WTC11 (cell line): Measurements from ENCODE around the gene CAMK2B. TPM values are rescaled to one million over a fixed set of nuclear protein-coding genes. Genes with fewer than 3 reads are reported as not detected.

Experiments
- ATAC-seq: fragments of 200-7000 bp; cut with Tn5 transposase; 2 replicates; pipeline ENCODE4 v1.10.0; 2021; ENCODE audit warnings: mild to moderate bottlenecking, moderate library complexity
- CTCF ChIA-PET: fragments of 300-600 bp; sonication (Branson Sonifier 250); formaldehyde crosslinking; loops from one replicate; lab custom pipeline; 2021; ENCODE audit warnings: antibody characterized with exemption; lab: Charles Lee
- POLR2A ChIA-PET: fragments of 350-600 bp; sonication (Branson Sonifier 250); formaldehyde crosslinking; loops from one replicate; lab custom pipeline; 2021; ENCODE audit warnings: antibody characterized with exemption; lab: Charles Lee
- DNase-seq: peaks from one replicate; pipeline ENCODE4 v3.0.0; 2021; ENCODE audit warnings: low spot score
- H3K27ac Mint-ChIP-seq: 2 replicates; pipeline ENCODE4 v1.8.0; 2021; ENCODE audit warnings: mixed read lengths
- H3K27me3 Mint-ChIP-seq: 2 replicates; pipeline ENCODE4 v1.8.0; 2021; ENCODE audit warnings: low read depth, mild to moderate bottlenecking, moderate library complexity, mixed read lengths
- H3K36me3 Mint-ChIP-seq: 2 replicates; pipeline ENCODE4 v1.8.0; 2021; ENCODE audit warnings: mixed read lengths
- H3K4me1 Mint-ChIP-seq: 2 replicates; pipeline ENCODE4 v1.8.0; 2022; ENCODE audit warnings: mixed read lengths
- H3K4me3 Mint-ChIP-seq: 2 replicates; pipeline ENCODE4 v1.8.0; 2021; ENCODE audit warnings: mild to moderate bottlenecking, moderate library complexity, mixed read lengths
- H3K9me3 Mint-ChIP-seq: 2 replicates; pipeline ENCODE4 v1.8.0; 2021; ENCODE audit warnings: mixed read lengths
- ATF1 ChIP-seq: sonication (generic); formaldehyde crosslinking; IDR thresholded peaks from 2 replicates; pipeline ENCODE4 v1.8.1; 2023; ENCODE audit warnings: mild to moderate bottlenecking, moderate library complexity, missing genetic modification reagents
- FOXJ3 ChIP-seq: sonication (generic); formaldehyde crosslinking; IDR thresholded peaks from 2 replicates; pipeline ENCODE4 v1.9.0; 2021; ENCODE audit warnings: missing genetic modification reagents, mild to moderate bottlenecking, borderline replicate concordance
- FOXP1 ChIP-seq: sonication (generic); formaldehyde crosslinking; IDR thresholded peaks from 2 replicates; pipeline ENCODE4 v1.8.0; 2022; ENCODE audit warnings: missing genetic modification reagents, mild to moderate bottlenecking, moderate library complexity, borderline replicate concordance
- GRHL2 ChIP-seq: fragments of 250-450 bp; sonication (Bioruptor Pico); IDR thresholded peaks from 2 replicates; pipeline ENCODE4 v1.8.0; 2022; ENCODE audit warnings: mild to moderate bottlenecking, moderate library complexity; ENCODE audit not compliant: insufficient replicate concordance, severe bottlenecking
- NR1H2 ChIP-seq: sonication (generic); formaldehyde crosslinking; IDR thresholded peaks from 2 replicates; pipeline ENCODE4 v1.9.0; 2021; ENCODE audit warnings: mild to moderate bottlenecking, moderate library complexity, missing genetic modification reagents
- TEAD1 ChIP-seq: sonication (generic); formaldehyde crosslinking; IDR thresholded peaks from 2 replicates; pipeline ENCODE4 v1.8.0; 2022; ENCODE audit warnings: mild to moderate bottlenecking, missing genetic modification reagents
- TP53 ChIP-seq: sonication (generic); formaldehyde crosslinking; IDR thresholded peaks from 2 replicates; pipeline ENCODE4 v1.8.1; 2023; ENCODE audit warnings: mild to moderate bottlenecking, missing genetic modification reagents
- ZNF219 ChIP-seq: sonication (generic); formaldehyde crosslinking; IDR thresholded peaks from 2 replicates; pipeline ENCODE4 v1.8.0; 2023; ENCODE audit warnings: missing genetic modification reagents, mild to moderate bottlenecking, borderline replicate concordance
- ZNF317 ChIP-seq: sonication (generic); formaldehyde crosslinking; IDR thresholded peaks from 2 replicates; pipeline ENCODE4 v1.8.1; 2023; ENCODE audit warnings: low read depth, mild to moderate bottlenecking, moderate library complexity, missing genetic modification reagents, borderline replicate concordance
- ZNF671 ChIP-seq: fragments of 250-450 bp; sonication (Bioruptor Pico); IDR thresholded peaks from 2 replicates; pipeline ENCODE4 v1.8.0; 2021; ENCODE audit warnings: mild to moderate bottlenecking
- total RNA-seq: library from RNA; stranded (reverse); gene quantifications from 3 replicates; pipeline ENCODE4 v1.2.3, GENCODE V29; 2021
- TF ChIP-seq, protein P1 (sequence below): sonication (generic); formaldehyde crosslinking; IDR thresholded peaks from 2 replicates; pipeline ENCODE4 v1.8.1; 2023; ENCODE audit warnings: mild to moderate bottlenecking, missing genetic modification reagents, moderate library complexity
- TF ChIP-seq, protein P2 (sequence below): fragments of 250-450 bp; sonication (Bioruptor Pico); IDR thresholded peaks from 2 replicates; pipeline ENCODE4 v1.9.0; 2021; ENCODE audit warnings: mild to moderate bottlenecking
- TF ChIP-seq, protein P3 (sequence below): sonication (generic); formaldehyde crosslinking; IDR thresholded peaks from 2 replicates; pipeline ENCODE4 v1.8.0; 2022; ENCODE audit warnings: mild to moderate bottlenecking, missing genetic modification reagents
- TF ChIP-seq, protein P4 (sequence below): sonication (generic); formaldehyde crosslinking; IDR thresholded peaks from 2 replicates; pipeline ENCODE4 v1.8.1; 2022; ENCODE audit warnings: low read depth, missing genetic modification reagents, borderline replicate concordance
- TF ChIP-seq, protein P5 (sequence below): fragments of 250-450 bp; sonication (Bioruptor Pico); conservative IDR thresholded peaks from 2 replicates; pipeline ENCODE4 v1.9.0; 2021; ENCODE audit warnings: mild to moderate bottlenecking
- TF ChIP-seq, protein P6 (sequence below): sonication (generic); formaldehyde crosslinking; IDR thresholded peaks from 2 replicates; pipeline ENCODE4 v1.8.0; 2022; ENCODE audit warnings: missing genetic modification reagents

The CAMK2B gene
- total RNA-seq, 1 experiment from 2014 or later = 0.44 TPM

DNA sequence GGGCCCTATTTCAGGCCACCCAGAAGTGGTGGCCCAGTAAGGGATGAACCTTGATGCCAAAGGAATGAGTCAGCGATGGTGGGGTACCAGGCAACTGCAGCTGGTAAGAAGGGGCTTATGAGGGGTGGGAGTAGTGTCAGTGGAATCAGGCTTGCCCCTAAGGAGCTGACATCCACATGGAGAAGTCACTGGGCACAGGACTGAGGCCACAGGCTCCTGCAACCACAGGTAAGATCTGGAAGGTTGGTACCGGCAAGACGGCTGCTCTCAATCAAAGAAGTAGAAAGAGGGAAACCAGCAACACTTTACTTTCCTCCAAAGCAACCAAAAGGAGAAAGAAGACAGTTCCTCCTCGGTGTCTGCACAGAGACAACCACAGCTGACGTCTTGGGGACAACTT lies 138.7 kb downstream of the CAMK2B start:
- DNase-seq (no peak), ATAC-seq (no peak)
- Mint-ChIP-seq H3K27ac (no peak overlapping the region), H3K4me3 (no peak overlapping the region), H3K36me3 (peaks cover 3% of the 10 kb centered on the region), H3K4me1 (peaks cover 5% of the 10 kb centered on the region), H3K9me3 (peaks cover 16% of the 10 kb centered on the region), H3K27me3 (peaks cover 13% of the 10 kb centered on the region)
- TF ChIP-seq NR1H2 (CRISPR knock-in tag) = no peak
- TF ChIP-seq, protein P1, sequence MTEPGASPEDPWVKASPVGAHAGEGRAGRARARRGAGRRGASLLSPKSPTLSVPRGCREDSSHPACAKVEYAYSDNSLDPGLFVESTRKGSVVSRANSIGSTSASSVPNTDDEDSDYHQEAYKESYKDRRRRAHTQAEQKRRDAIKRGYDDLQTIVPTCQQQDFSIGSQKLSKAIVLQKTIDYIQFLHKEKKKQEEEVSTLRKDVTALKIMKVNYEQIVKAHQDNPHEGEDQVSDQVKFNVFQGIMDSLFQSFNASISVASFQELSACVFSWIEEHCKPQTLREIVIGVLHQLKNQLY (CRISPR knock-in tag) = no peak
- ChIA-PET CTCF (interaction anchor here (0.6 to 1.2 kb wide), 2 partner anchors 39 to 44 kb away, joined by 3 to 4 read pairs; no protein-coding TSS in a partner anchor), POLR2A (no interaction called here)

DNA sequence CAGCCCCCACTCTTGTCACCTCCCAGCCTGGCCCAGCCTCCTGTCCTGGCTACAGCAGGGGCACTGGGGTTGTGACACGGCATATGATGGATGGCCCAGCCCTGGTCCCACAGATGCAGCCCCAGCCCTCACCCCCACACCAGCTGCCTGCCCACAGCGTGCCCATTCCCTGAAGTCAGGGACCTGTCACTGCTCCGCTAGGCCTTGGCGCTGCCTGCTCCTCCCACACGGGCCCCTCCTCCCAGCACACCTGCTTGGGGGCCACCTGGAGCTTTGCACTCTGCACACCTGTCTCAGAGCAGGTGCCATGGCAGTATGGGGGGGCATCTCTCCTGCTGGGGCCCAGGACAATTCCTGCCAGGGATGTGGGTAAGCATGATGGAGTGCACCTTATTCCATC lies 139.7 kb downstream of the CAMK2B start:
- ChIA-PET POLR2A (no interaction called here), CTCF (no interaction called here)
- Mint-ChIP-seq H3K9me3 (peaks cover 24% of the 10 kb centered on the region), H3K36me3 (peaks cover 3% of the 10 kb centered on the region), H3K4me3 (no peak overlapping the region), H3K27me3 (peaks cover 13% of the 10 kb centered on the region), H3K4me1 (peaks cover 7% of the 10 kb centered on the region), H3K27ac (no peak overlapping the region)
- DNase-seq = no peak
- no peak for ATAC-seq
- TF ChIP-seq, protein P2, sequence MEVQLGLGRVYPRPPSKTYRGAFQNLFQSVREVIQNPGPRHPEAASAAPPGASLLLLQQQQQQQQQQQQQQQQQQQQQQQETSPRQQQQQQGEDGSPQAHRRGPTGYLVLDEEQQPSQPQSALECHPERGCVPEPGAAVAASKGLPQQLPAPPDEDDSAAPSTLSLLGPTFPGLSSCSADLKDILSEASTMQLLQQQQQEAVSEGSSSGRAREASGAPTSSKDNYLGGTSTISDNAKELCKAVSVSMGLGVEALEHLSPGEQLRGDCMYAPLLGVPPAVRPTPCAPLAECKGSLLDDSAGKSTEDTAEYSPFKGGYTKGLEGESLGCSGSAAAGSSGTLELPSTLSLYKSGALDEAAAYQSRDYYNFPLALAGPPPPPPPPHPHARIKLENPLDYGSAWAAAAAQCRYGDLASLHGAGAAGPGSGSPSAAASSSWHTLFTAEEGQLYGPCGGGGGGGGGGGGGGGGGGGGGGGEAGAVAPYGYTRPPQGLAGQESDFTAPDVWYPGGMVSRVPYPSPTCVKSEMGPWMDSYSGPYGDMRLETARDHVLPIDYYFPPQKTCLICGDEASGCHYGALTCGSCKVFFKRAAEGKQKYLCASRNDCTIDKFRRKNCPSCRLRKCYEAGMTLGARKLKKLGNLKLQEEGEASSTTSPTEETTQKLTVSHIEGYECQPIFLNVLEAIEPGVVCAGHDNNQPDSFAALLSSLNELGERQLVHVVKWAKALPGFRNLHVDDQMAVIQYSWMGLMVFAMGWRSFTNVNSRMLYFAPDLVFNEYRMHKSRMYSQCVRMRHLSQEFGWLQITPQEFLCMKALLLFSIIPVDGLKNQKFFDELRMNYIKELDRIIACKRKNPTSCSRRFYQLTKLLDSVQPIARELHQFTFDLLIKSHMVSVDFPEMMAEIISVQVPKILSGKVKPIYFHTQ (CRISPR knock-in tag) = no peak

DNA sequence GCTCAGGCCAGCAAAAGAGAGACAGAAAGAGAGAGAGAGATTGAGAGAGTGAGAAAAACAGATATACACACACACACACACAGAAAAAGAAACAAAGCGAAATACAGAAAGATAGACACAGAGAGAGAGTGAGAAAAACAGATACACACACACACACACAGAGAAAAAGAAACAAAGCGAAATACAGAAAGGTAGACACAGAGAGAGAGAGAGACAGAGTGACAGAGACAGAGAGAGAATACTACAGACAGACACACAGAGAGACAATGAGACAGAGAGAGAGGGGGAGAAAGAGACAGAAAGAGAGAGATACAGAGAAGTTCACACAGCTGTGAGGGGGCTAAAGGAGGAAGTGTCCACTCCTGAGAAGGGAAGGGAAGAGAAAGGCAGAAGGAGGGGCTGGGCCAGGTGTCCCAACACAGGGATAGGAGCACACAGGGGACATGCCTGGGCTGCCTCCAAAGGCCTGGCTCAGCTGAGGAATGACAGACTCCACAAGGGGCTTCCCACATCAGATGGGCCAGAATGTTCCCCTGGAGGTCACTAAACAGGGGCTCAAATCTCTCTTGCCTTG lies 140.4 kb downstream of the CAMK2B start:
- H3K36me3 Mint-ChIP-seq = peaks cover 3% of the 10 kb centered on the region
- DNase-seq = no peak
- ChIA-PET POLR2A (no interaction called here), CTCF (no interaction called here)
- H3K27ac Mint-ChIP-seq = no peak overlapping the region
- peaks cover 13% of the 10 kb centered on the region for H3K27me3 Mint-ChIP-seq
- peaks cover 24% of the 10 kb centered on the region for H3K9me3 Mint-ChIP-seq
- no peak; the same call in 1 of the 2 replicates for ATAC-seq
- H3K4me1 Mint-ChIP-seq = peaks cover 7% of the 10 kb centered on the region
- H3K4me3 Mint-ChIP-seq = no peak overlapping the region
- TF ChIP-seq FOXJ3 (no peak), TEAD1 (CRISPR knock-in tag) (no peak), ZNF219 (no peak), TP53 (CRISPR knock-in tag) (no peak), FOXP1 (CRISPR knock-in tag) (no peak), ZNF317 (no peak), ZNF671 (CRISPR knock-in tag) (no peak), ATF1 (no peak), GRHL2 (CRISPR knock-in tag) (no peak)
- TF ChIP-seq, protein P3, sequence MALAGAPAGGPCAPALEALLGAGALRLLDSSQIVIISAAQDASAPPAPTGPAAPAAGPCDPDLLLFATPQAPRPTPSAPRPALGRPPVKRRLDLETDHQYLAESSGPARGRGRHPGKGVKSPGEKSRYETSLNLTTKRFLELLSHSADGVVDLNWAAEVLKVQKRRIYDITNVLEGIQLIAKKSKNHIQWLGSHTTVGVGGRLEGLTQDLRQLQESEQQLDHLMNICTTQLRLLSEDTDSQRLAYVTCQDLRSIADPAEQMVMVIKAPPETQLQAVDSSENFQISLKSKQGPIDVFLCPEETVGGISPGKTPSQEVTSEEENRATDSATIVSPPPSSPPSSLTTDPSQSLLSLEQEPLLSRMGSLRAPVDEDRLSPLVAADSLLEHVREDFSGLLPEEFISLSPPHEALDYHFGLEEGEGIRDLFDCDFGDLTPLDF = no peak
- TF ChIP-seq, protein P4, sequence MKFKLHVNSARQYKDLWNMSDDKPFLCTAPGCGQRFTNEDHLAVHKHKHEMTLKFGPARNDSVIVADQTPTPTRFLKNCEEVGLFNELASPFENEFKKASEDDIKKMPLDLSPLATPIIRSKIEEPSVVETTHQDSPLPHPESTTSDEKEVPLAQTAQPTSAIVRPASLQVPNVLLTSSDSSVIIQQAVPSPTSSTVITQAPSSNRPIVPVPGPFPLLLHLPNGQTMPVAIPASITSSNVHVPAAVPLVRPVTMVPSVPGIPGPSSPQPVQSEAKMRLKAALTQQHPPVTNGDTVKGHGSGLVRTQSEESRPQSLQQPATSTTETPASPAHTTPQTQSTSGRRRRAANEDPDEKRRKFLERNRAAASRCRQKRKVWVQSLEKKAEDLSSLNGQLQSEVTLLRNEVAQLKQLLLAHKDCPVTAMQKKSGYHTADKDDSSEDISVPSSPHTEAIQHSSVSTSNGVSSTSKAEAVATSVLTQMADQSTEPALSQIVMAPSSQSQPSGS (CRISPR knock-in tag) = no peak
- TF ChIP-seq, protein P5, sequence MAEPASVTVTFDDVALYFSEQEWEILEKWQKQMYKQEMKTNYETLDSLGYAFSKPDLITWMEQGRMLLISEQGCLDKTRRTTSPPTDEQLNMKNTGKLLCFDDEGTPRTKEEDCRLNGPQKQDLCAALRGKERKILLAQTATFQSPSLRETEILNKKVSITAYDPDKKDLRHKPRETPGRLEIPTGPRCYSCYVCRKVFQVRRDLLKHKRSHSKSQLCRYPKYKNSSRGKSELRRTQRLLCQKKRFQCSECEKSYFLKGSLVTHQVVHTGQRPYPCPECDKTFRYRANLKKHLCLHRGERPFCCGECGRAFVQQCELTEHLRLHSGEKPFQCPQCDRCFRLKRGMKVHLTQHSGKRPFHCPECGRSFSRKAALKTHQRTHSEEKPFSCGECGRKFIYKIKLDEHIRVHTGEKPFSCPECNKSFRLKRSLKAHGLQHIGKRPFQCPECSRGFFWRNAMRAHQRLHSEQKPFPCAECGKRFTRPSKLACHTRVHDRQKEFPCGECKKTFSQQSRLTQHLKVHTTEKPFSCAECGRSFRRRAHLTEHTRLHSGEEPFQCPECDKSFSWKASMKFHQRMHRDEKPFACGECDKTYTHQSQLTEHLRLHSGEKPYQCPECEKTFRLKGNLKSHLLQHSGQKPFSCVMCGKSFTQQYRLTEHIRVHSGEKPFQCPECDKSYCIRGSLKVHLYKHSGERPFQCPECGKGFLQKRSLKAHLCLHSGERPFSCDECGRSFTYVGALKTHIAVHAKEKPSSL (CRISPR knock-in tag) = no peak
- TF ChIP-seq, protein P6, sequence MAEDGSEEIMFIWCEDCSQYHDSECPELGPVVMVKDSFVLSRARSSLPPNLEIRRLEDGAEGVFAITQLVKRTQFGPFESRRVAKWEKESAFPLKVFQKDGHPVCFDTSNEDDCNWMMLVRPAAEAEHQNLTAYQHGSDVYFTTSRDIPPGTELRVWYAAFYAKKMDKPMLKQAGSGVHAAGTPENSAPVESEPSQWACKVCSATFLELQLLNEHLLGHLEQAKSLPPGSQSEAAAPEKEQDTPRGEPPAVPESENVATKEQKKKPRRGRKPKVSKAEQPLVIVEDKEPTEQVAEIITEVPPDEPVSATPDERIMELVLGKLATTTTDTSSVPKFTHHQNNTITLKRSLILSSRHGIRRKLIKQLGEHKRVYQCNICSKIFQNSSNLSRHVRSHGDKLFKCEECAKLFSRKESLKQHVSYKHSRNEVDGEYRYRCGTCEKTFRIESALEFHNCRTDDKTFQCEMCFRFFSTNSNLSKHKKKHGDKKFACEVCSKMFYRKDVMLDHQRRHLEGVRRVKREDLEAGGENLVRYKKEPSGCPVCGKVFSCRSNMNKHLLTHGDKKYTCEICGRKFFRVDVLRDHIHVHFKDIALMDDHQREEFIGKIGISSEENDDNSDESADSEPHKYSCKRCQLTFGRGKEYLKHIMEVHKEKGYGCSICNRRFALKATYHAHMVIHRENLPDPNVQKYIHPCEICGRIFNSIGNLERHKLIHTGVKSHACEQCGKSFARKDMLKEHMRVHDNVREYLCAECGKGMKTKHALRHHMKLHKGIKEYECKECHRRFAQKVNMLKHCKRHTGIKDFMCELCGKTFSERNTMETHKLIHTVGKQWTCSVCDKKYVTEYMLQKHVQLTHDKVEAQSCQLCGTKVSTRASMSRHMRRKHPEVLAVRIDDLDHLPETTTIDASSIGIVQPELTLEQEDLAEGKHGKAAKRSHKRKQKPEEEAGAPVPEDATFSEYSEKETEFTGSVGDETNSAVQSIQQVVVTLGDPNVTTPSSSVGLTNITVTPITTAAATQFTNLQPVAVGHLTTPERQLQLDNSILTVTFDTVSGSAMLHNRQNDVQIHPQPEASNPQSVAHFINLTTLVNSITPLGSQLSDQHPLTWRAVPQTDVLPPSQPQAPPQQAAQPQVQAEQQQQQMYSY (CRISPR knock-in tag) = no peak
- TF ChIP-seq, protein P1 (CRISPR knock-in tag) = no peak
